NCI-H146 (cell line): ENCODE data around the gene FAM153A.
"Not testable (repeated sequence)": the region's sequence is repeated elsewhere in the genome, so short reads cannot be mapped to it uniquely, and the experiment has no call there.

Source experiments
- DNase-seq: peaks from one replicate; lab custom pipeline; 2025; lab: John Stamatoyannopoulos, UW

Gene FAM153A

GRCh38 chr5:177782792-177783633 is at the start of gene FAM153A:
Gene FAM153A (minus strand): TSS chr5:177782899.
- DNase-seq, result not testable (repeated sequence)

GRCh38 chr5:177832287-177832686 is 49.6 kb upstream of the FAM153A start:
- not testable (repeated sequence) for DNase-seq

- DNase-seq, result not testable (repeated sequence)
Observed at GRCh38 chr5:177826073-177826472, 43.4 kb upstream of the FAM153A start.

GRCh38 chr5:177824776-177825175 is 42.1 kb upstream of the FAM153A start:
- DNase-seq, result not testable (repeated sequence)

GRCh38 chr5:177822489-177822888 is 39.8 kb upstream of the FAM153A start:
- DNase-seq, result not testable (repeated sequence)

- DNase-seq, result not testable (repeated sequence)
Observed at GRCh38 chr5:177819664-177820063, 37.0 kb upstream of the FAM153A start.

- DNase-seq, result not testable (repeated sequence)
Observed at GRCh38 chr5:177812814-177813425, 30.2 kb upstream of the FAM153A start.

GRCh38 chr5:177812160-177812743 is 29.6 kb upstream of the FAM153A start:
- DNase-seq, result not testable (repeated sequence)

GRCh38 chr5:177809209-177809913 is 26.7 kb upstream of the FAM153A start:
- DNase-seq, result not testable (repeated sequence)

GRCh38 chr5:177808420-177808819 is 25.7 kb upstream of the FAM153A start:
- not testable (repeated sequence) for DNase-seq

- not testable (repeated sequence) for DNase-seq
Observed at GRCh38 chr5:177807265-177807664, 24.6 kb upstream of the FAM153A start.

GRCh38 chr5:177801427-177801826 is 18.7 kb upstream of the FAM153A start:
- DNase-seq, result not testable (repeated sequence)

GRCh38 chr5:177798237-177798840 is 15.6 kb upstream of the FAM153A start:
- DNase-seq, result not testable (repeated sequence)

- not testable (repeated sequence) for DNase-seq
Observed at GRCh38 chr5:177793272-177793671, 10.6 kb upstream of the FAM153A start.

- DNase-seq, result not testable (repeated sequence)
Observed at GRCh38 chr5:177791649-177792048, 8.9 kb upstream of the FAM153A start.

GRCh38 chr5:177782169-177782568 is 530 bp downstream of the FAM153A start:
- not testable (repeated sequence) for DNase-seq

- DNase-seq, result not testable (repeated sequence)
Observed at GRCh38 chr5:177771206-177771605, 11.5 kb downstream of the FAM153A start.

GRCh38 chr5:177770646-177771045 is 12.1 kb downstream of the FAM153A start:
- not testable (repeated sequence) for DNase-seq

- DNase-seq, result not testable (repeated sequence)
Observed at GRCh38 chr5:177763737-177764508, 18.8 kb downstream of the FAM153A start.

- not testable (repeated sequence) for DNase-seq
Observed at GRCh38 chr5:177760954-177761353, 21.7 kb downstream of the FAM153A start.

GRCh38 chr5:177747354-177747753 is 35.3 kb downstream of the FAM153A start:
- DNase-seq, result not testable (repeated sequence)
